NCI-H1417 (cell line): ENCODE data around the gene KMT2B.
"Not testable (repeated sequence)": the region's sequence is repeated elsewhere in the genome, so short reads cannot be mapped to it uniquely, and the experiment has no call there.

Source experiments
- DNase-seq, 3 experiments: peaks; one replicate each; lab custom pipeline; 2025; lab: John Stamatoyannopoulos, UW

Gene KMT2B

DNA sequence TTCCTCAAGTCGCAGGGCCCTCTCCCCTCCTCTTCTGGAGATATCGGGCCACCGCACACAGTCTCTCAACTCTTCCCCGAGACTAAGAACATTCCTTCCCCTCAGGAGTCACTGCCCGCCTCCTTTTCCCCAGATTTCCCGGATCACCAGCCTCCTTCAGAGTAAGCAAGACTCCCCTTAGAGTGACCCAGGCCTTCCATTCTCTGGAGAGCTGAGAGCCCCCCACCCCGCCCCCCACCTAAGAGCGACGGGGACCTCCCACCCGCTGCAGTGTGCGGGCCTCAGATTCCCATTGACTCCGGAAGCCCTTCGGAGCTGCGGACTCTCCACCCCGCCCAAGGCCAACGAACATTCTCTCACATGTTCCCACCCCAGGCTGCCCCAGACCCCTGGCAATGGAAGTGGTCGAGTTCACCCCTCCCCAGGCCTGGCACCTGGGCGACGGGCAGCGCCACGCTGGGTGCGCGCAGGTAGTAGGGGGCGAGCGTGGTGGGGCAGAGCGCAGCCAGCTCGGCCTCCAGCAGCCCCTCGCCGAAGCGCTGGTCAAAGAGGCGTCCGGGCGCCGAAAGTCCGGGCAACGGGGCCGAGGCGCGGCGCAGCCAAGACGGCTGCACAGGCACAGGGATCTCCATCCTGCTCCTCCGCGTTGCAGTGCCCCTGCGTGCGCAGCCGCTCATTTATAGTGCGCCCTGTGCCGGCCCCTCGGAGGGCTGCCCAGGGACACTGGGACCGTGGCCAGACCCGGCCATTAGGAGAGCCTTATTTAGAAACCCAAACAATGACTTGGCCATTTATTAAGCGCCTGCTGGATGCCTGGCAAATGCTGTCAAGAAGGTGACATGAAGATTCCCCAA lies 38.8 kb downstream of the KMT2B start, which contains the start of gene HSPB6:
Gene HSPB6, minus strand, starts transcription at position 653 of the 854 bp plus-strand sequence. Its CDS starts 21 bp downstream, at position 632.
- DNase-seq, result no peak

DNA sequence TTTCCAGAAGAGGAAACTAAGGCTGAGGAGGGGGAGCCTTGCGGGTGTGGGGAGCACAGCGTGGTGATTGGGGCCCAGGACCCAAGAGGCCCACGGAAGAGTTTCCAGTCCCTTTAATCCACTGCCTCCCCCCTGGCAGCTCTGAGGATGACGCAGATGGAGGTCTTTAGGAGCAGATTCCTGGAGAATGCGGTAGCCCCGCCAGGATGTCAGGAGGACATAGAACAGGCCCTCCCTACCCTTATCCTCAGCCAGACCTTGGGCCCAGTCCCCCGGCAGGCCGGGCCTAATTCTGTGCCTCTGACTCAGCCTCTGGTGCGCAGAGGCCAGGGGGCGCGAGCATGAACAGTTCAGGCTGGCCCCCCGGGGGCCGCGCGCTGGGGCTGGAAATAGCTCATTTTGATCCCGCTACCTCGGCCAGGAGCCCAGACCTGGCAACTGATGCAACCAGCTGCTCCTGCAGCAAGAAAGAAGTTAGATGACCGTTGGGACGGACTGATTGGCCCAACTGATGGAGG lies 39.5 kb downstream of the KMT2B start:
- no peak for DNase-seq

- peak; percentile 98 to 99 (median 99) for DNase-seq
These were observed 40.2 kb downstream of the KMT2B start, which contains the start of gene PROSER3 for GRCh38 chr19:35757749-35758608. Gene PROSER3, plus strand, starts transcription at chr19:35758176. Its CDS starts 40 bp downstream, at chr19:35758216.

DNA sequence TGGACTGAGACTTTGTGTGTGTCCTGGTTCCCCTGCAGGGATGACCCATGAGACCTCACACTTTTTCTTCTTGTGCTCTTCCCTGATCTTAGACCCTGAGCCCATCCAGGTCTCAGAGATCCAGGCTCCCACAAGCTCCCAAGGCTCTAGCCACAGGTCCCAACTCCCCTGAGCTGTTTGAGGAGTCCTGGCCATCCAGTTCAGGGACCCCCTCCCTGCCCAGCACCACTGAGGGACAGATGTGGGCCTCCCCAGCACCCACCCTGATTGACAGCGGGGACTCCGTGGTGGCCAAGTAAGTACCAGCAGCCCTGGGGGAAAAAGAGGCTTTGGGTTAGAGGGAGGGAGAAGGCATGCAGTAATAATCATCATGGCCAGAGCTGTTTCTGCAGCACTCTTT lies 41.9 kb downstream of the KMT2B start:
- DNase-seq, result no peak

- no peak for DNase-seq
These were observed 43.0 kb downstream of the KMT2B start for GRCh38 chr19:35760711-35761349.

GRCh38 chr19:35764432-35765315 lies 46.9 kb downstream of the KMT2B start:
- DNase-seq, result no peak

DNA sequence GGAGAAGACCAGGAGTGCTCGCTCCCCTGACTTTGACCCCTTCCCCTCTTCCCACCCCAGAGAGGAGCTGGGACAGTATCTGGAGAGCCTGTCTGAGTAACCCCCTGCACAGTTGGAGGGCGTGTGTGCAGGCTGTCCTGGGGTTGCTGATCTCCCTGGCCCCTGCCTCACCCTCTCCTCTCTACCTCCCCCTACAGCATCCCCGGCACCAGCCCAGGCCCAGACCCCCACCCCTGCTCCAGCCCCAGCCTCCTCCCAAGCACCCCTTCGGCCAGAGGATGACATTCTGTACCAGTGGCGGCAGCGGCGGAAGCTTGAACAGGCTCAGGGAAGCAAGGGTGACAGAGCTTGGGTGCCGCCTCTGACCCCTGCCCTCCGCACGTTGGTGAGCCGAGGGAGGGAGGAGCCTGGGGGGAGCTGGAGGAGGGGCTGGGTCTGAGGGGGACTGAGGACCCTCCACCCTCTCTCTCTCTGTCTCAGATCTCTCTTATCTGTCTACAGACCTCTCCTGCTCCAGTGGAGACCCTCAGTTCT lies 48.8 kb downstream of the KMT2B start:
- DNase-seq, result no peak

DNA sequence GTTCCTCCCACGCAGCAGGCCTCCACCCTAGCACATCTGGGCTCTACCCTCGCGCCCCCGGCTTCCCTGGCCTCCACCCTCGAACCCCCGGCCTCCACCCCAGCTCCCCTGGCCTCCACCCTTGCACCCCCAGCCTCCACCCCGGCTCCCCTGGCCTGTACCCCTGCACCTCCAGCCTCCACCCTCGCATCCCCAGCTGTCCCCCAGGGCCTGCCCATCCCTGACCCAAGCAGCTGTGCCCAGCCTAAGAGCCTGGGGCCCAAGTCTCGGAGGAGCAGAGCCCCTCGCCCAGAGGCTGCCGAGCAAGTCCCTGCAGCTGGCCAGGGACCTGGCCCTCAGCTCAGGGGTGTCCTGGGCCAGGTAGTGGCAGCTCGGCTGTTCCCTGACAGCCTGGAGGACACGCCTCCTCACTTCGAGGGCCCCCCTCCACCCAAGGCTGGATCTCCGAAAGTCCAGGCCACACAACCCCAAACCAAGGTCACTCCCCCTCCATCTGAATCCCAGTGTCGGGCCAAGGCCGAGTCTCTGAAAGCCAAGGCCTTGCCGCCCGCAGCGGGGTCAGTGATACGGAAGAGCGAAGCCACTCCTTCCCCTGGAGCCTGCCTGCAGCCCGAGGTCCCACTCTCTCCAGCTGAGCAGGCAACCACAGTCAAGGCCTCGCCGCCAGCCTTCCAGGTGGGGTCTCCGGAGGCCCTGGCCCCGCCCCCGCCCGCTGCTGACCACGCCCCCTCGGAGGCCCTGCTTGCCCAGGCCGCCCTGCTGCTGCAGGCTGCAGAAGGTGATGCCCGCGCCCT lies 49.7 kb downstream of the KMT2B start:
- DNase-seq, result peak in 1 of 3 experiments; percentile 11

GRCh38 chr19:35768082-35768421 lies 50.2 kb downstream of the KMT2B start:
- DNase-seq, result no peak

DNA sequence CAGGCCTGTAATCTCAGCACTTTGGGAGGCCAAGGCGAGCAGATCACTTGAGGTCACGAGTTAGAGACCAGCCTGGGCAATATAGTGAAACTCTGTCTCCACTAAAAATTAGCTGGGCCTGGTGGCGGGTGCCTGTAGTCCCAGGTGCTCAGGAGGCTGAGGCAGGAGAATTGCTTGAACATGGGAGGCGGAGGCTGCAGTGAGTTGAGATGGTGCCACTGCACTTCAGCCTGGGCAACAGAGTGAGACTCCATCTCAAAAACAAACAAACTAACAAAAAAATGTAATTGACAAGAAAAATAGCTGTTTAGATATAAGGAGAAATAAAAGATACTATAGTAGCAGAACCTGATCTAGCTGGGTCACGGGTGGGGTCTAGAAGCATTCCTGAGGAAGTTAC lies 54.6 kb downstream of the KMT2B start:
- DNase-seq, result not testable (repeated sequence)

GRCh38 chr19:35773020-35773806 lies 55.4 kb downstream of the KMT2B start:
- peak in 1 of 3 experiments; percentile 26 for DNase-seq

GRCh38 chr19:35774274-35775045 lies 56.7 kb downstream of the KMT2B start:
- DNase-seq, result peak; percentile 16 to 66 (median 53)

GRCh38 chr19:35775046-35775297 lies 57.2 kb downstream of the KMT2B start:
- DNase-seq, result no peak

DNA sequence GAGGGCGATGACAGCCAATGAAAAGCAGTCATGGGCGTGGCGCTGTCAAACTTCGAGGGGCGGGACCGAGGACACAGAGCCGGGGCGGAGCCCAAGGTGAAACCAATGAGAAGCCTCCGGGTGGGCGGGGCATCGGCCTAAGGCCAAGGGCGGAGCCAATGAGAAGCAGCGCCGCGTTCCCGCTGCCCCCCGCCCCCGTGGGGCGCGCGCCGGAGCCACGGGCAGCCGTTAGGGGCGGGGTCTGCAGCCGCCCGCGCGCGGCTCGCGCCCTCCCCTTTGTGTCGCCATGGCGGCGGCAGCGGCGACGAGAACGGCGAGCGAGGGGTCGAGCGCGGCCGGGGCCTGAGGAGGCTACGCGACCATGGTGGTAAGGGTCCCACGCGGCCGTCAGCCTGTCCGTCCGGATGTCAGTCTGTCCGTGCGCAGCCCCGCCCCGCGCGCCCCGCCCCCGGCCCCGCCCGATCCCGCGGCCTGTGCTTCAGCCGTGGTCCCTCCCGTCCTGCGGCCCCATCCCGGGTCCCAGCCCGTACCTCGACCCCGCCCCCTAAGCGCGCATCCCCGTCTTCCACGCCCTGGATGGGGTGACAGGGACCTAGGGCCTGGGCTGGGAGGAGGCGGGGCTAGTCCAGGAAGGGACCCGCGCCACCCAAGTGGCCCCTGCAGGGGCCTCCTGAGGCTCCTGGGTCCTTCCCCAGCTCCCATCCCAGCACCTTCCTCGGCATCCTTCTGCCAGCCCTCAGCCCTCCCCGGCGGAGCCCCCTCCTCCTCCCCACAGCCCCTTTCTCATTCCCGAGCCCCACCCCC lies 57.7 kb downstream of the KMT2B start, which contains the start of gene ARHGAP33:
Gene ARHGAP33, plus strand, starts transcription at position 267 of the 804 bp plus-strand sequence. Its CDS starts 95 bp downstream, at position 362.
- peak; percentile 96 to 100 (median 99) for DNase-seq

- peak in 2 of 3 experiments; percentile 44 to 45 for DNase-seq
These were observed 58.4 kb downstream of the KMT2B start for GRCh38 chr19:35776102-35776788.

GRCh38 chr19:35777086-35777841 lies 59.5 kb downstream of the KMT2B start:
- no peak for DNase-seq
